ENCODE data around the gene KHDC4. TPM values are rescaled to one million over a fixed set of nuclear protein-coding genes. Genes with fewer than 3 reads are reported as not detected.

Gene KHDC4
- total and polyA plus RNA-seq, 2 of the 4 experiments (the other 2 are of a cell fraction): 28.0 to 29.9 TPM

GRCh38 chr1:155981266-155982088 lies 47.3 kb upstream of the KHDC4 start:
- dilution Hi-C loops (cut with HindIII; ENCODE audit: low sequenced_read_pairs, unreplicated experiment): no loop called here
- peak overlapping the region; percentile 46 for H2AFZ ChIP-seq (replicated peaks; ENCODE audit: low read length, poor library complexity)
- peak; percentile 15 for ATAC-seq (ENCODE audit: low read depth)

More at GRCh38 chr1:155981266-155982088, 47.3 kb upstream of the KHDC4 start:
- peak; percentile 59; the same call in 1 of the 2 replicates for TF ChIP-seq POLR2A (IDR thresholded peaks at IDR 0.05; ENCODE audit: low read depth, low read length)
- TF ChIP-seq MXI1 (IDR thresholded peaks at IDR 0.05; ENCODE audit: borderline replicate concordance, low read depth, low read length): no peak
- TF ChIP-seq NFE2L2 (IDR thresholded peaks at IDR 0.05; ENCODE audit: low read depth, low read length): no peak
- TF ChIP-seq RFX5 (IDR thresholded peaks at IDR 0.05; ENCODE audit: low read depth, low read length): no peak
- TF ChIP-seq RCOR1 (IDR thresholded peaks at IDR 0.05; ENCODE audit: insufficient replicate concordance, low read length): peak; percentile 64
- TF ChIP-seq FOS (IDR thresholded peaks at IDR 0.05; ENCODE audit: low read depth, low read length): peak; percentile 66; the same call in 1 of the 2 replicates
- TF ChIP-seq CEBPB (IDR thresholded peaks at IDR 0.05; ENCODE audit: low read depth, low read length): peak; percentile 96
- peaks cover 26% of the 10 kb centered on the region for H3K9me1 ChIP-seq (ENCODE audit: insufficient read depth, low read length)
- H2AK9ac ChIP-seq (replicated peaks; ENCODE audit: low read depth, low read length, poor library complexity): peak overlapping the region; percentile 96
- peak overlapping the region; percentile 98 for H2BK120ac ChIP-seq (ENCODE audit: low read depth, low read length)
- BruUV-seq (replicated peaks): no TSS peak
- no peaks in the 10 kb centered on the region for H3K9me3 ChIP-seq (ENCODE audit: control insufficient read depth, insufficient read depth, low read length)
- H3K23ac ChIP-seq (ENCODE audit: low read depth, low read length): peak overlapping the region; percentile 95
- H3K4me1 ChIP-seq (ENCODE audit: control insufficient read depth, insufficient read depth, low read length): peaks cover 43% of the 10 kb centered on the region
- peak overlapping the region; percentile 93 for H2BK5ac ChIP-seq (ENCODE audit: low read depth, low read length, poor library complexity, severe bottlenecking)
- peak overlapping the region; percentile 58 for H3K18ac ChIP-seq (ENCODE audit: low read depth, low read length)
- H4K8ac ChIP-seq (ENCODE audit: low read depth in 2 of 2, low read length in 2 of 2): peak overlapping the region; percentile 76 to 80; a peak in 3 of 4 replicates
- peaks cover 10 to 61% of the 10 kb centered on the region in 2 experiments; a peak in 3 of 4 replicates for H3K79me1 ChIP-seq (ENCODE audit: low read depth in 1 of 2, low read length in 2 of 2)
- H4K5ac ChIP-seq (ENCODE audit: low read depth, low read length): peak overlapping the region; percentile 42
- H3K27me3 ChIP-seq (ENCODE audit: control insufficient read depth, insufficient read depth, low read length): no peaks in the 10 kb centered on the region
- 40% methylated on average over 1 of the region's 6 CpGs; no CpG with 5 or more reads in 1 of the 2 experiments for WGBS, 2 experiments (ENCODE audit: extremely low coverage in 2 of 2, insufficient read length in 1 of 2)
- peak overlapping the region; percentile 73 for H2AK5ac ChIP-seq (ENCODE audit: low read depth, low read length)
- peak; percentile 89 for DNase-seq
- H2BK20ac ChIP-seq (ENCODE audit: low read depth, low read length): peak overlapping the region; percentile 76
- intact Hi-C loops (cut with micrococcal nuclease): no loop called here
- H3K56ac ChIP-seq (ENCODE audit: extremely low read depth, insufficient read depth, low read length): peak overlapping the region; percentile 76
- H4K91ac ChIP-seq (ENCODE audit: insufficient read depth, low read depth, low read length): peak overlapping the region; percentile 91
- peak overlapping the region; percentile 75 for H3K14ac ChIP-seq (replicated peaks; ENCODE audit: low read depth, low read length)
- ChIA-PET CTCF (interaction anchor here (0.6 to 1.0 kb wide), 3 partner anchors 8 to 80 kb away, joined by 3 to 5 read pairs (median 3); no protein-coding TSS in a partner anchor), POLR2A (ENCODE audit: unreplicated experiment) (interaction anchor here (0.5 to 1.0 kb wide), 2 partner anchors 11 to 59 kb away, joined by 3 to 15 read pairs; no protein-coding TSS in a partner anchor)
- peaks cover 12% of the 10 kb centered on the region for H4K20me1 ChIP-seq (ENCODE audit: insufficient read depth, low read length)
- peak overlapping the region; percentile 6; the same call in 1 of the 2 replicates for H3K4me3 ChIP-seq (ENCODE audit: insufficient read depth, low read depth, low read length)
- H3K27ac ChIP-seq (ENCODE audit: insufficient read depth, low read length): peak overlapping the region; percentile 99
- H2BK15ac ChIP-seq (ENCODE audit: low read depth, low read length): peak overlapping the region; percentile 81
- H3K4ac ChIP-seq (ENCODE audit: low read depth, low read length): peak overlapping the region; percentile 92
- H3K9ac ChIP-seq (ENCODE audit: low read depth, low read length): peak overlapping the region; percentile 77
- in situ Hi-C loops (cut with MboI; ENCODE audit: low sequenced_read_pairs): no loop called here
- H3K4me2 ChIP-seq (ENCODE audit: low read depth, low read length): peak overlapping the region; percentile 65
- no peaks in the 10 kb centered on the region for H3K36me3 ChIP-seq (ENCODE audit: control insufficient read depth, insufficient read depth, low read length)

All from IMR-90 (cell line).